Measurements from ENCODE around the gene CLIC5. TPM values are rescaled to one million over a fixed set of nuclear protein-coding genes. Genes with fewer than 3 reads are reported as not detected.

The CLIC5 gene
- total RNA-seq, 1 experiment from 2014 or later, result 0.05 TPM

- TF ChIP-seq, protein P1, sequence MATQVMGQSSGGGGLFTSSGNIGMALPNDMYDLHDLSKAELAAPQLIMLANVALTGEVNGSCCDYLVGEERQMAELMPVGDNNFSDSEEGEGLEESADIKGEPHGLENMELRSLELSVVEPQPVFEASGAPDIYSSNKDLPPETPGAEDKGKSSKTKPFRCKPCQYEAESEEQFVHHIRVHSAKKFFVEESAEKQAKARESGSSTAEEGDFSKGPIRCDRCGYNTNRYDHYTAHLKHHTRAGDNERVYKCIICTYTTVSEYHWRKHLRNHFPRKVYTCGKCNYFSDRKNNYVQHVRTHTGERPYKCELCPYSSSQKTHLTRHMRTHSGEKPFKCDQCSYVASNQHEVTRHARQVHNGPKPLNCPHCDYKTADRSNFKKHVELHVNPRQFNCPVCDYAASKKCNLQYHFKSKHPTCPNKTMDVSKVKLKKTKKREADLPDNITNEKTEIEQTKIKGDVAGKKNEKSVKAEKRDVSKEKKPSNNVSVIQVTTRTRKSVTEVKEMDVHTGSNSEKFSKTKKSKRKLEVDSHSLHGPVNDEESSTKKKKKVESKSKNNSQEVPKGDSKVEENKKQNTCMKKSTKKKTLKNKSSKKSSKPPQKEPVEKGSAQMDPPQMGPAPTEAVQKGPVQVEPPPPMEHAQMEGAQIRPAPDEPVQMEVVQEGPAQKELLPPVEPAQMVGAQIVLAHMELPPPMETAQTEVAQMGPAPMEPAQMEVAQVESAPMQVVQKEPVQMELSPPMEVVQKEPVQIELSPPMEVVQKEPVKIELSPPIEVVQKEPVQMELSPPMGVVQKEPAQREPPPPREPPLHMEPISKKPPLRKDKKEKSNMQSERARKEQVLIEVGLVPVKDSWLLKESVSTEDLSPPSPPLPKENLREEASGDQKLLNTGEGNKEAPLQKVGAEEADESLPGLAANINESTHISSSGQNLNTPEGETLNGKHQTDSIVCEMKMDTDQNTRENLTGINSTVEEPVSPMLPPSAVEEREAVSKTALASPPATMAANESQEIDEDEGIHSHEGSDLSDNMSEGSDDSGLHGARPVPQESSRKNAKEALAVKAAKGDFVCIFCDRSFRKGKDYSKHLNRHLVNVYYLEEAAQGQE (IDR thresholded peaks at IDR 0.05; ENCODE audit: insufficient read depth in 1 of 2, low read depth in 2 of 2, low read length in 1 of 2), result no peak
Observed at GRCh38 chr6:45923831-45924391, 91.7 kb downstream of the CLIC5 start (continued).

- POLR2A ChIA-PET, result no interaction called here
- H3K27me3 ChIP-seq (ENCODE audit: control insufficient read depth, insufficient read depth, low read length), result peaks cover 2% of the 10 kb centered on the region; the same call in 1 of the 2 replicates
- intact Hi-C loops (cut with micrococcal nuclease; ENCODE audit: unreplicated experiment), result loop anchor here (5.0 to 10.0 kb wide), 3 partner anchors 498 to 1448 kb away; no protein-coding TSS in a partner anchor
Observed at GRCh38 chr6:45922728-45923351, 92.8 kb downstream of the CLIC5 start.

DNA sequence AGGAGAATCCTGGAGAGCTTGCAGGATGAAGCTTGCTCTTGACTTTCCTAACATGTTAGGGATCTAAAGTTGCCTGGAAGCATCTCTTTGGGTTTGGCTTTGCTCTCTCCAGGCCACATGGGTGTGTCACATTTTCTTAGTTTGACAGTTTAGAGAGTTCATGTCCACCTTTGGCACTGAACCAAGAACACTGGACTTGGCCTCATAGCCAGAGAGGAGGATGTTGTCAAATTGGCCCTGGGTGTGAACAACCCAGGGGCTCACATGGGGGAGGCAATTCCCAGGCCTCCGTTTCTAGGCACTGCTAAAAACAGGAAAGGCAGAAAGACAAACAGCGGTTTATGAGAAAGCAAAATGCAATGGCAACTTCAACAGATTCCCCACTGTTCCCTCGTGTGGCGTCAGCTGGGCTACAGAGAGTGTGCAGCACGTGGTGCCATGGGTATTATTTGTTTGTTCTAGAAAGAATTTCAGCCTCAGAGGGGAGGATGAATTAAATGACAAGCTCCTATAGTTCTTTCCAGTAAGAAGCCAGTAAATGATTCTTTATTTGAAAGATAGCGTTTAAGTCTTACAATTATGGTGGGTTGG is 93.9 kb downstream of the CLIC5 start:
- TF ChIP-seq, protein P2, sequence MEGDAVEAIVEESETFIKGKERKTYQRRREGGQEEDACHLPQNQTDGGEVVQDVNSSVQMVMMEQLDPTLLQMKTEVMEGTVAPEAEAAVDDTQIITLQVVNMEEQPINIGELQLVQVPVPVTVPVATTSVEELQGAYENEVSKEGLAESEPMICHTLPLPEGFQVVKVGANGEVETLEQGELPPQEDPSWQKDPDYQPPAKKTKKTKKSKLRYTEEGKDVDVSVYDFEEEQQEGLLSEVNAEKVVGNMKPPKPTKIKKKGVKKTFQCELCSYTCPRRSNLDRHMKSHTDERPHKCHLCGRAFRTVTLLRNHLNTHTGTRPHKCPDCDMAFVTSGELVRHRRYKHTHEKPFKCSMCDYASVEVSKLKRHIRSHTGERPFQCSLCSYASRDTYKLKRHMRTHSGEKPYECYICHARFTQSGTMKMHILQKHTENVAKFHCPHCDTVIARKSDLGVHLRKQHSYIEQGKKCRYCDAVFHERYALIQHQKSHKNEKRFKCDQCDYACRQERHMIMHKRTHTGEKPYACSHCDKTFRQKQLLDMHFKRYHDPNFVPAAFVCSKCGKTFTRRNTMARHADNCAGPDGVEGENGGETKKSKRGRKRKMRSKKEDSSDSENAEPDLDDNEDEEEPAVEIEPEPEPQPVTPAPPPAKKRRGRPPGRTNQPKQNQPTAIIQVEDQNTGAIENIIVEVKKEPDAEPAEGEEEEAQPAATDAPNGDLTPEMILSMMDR (IDR thresholded peaks at IDR 0.05), result no peak
- in situ Hi-C loops (cut with HindIII; ENCODE audit: low pct_unique_long_range_greater_than_20kb, low sequenced_read_pairs) (no loop called here), intact Hi-C loops (cut with micrococcal nuclease; ENCODE audit: unreplicated experiment) (loop anchor here (5.0 to 10.0 kb wide), 3 partner anchors 497 to 1447 kb away; no protein-coding TSS in a partner anchor)
- H3K36me3 ChIP-seq (ENCODE audit: control insufficient read depth, insufficient read depth, low read length), result no peaks in the 10 kb centered on the region
- H3K27ac ChIP-seq (ENCODE audit: low read length), result no peak overlapping the region
- H3K27me3 ChIP-seq (ENCODE audit: control insufficient read depth, insufficient read depth, low read length), result peaks cover 2% of the 10 kb centered on the region; the same call in 1 of the 2 replicates
- DNase-seq (ENCODE audit: low read depth, low spot score) (no peak), ATAC-seq (no peak)
- no peaks in the 10 kb centered on the region for H3K9me3 ChIP-seq (ENCODE audit: control insufficient read depth, insufficient read depth, low read depth, low read length)
- no TSS peak for BruUV-seq (replicated peaks)
- H3K4me3 ChIP-seq (ENCODE audit: low read depth in 2 of 2, low read length in 2 of 2), result no peak overlapping the region
- CTCF ChIA-PET, result interaction anchor here (0.6 to 1.5 kb wide), 3 partner anchors 207 to 1447 kb away, joined by 3 to 7 read pairs (median 5); no protein-coding TSS in a partner anchor
- POLR2A ChIA-PET, result no interaction called here
- no peaks in the 10 kb centered on the region for H3K4me1 ChIP-seq (ENCODE audit: control insufficient read depth, insufficient read depth, low read length)

More at GRCh38 chr6:45922728-45923351, 92.8 kb downstream of the CLIC5 start:
- in situ Hi-C loops (cut with HindIII; ENCODE audit: low pct_unique_long_range_greater_than_20kb, low sequenced_read_pairs), result no loop called here
- Histone ChIP-seq H3K36me3 (ENCODE audit: control insufficient read depth, insufficient read depth, low read length) (no peaks in the 10 kb centered on the region), H3K4me1 (ENCODE audit: control insufficient read depth, insufficient read depth, low read length) (no peaks in the 10 kb centered on the region), H3K27ac (ENCODE audit: low read length) (no peak overlapping the region), H3K4me3 (ENCODE audit: low read depth in 2 of 2, low read length in 2 of 2) (no peak overlapping the region), H3K9me3 (ENCODE audit: control insufficient read depth, insufficient read depth, low read depth, low read length) (no peaks in the 10 kb centered on the region)
- DNase-seq (ENCODE audit: low read depth, low spot score) (peak; percentile 56), ATAC-seq (peak; percentile 94)
- CTCF ChIA-PET, result interaction anchor here (0.7 to 1.5 kb wide), 8 partner anchors 9 to 1453 kb away, joined by 3 to 8 read pairs (median 4); partner anchors contain the start of gene SUPT3H
- BruUV-seq (replicated peaks), result no TSS peak
- TF ChIP-seq TCF7L2 (IDR thresholded peaks at IDR 0.05; ENCODE audit: low read depth, low read length), result no peak
- TF ChIP-seq, protein P2 (IDR thresholded peaks at IDR 0.05), result peak; percentile 89

Measured in Panc1 (cell line).